IgD-negative memory B cell (primary cell): ENCODE measurements around the gene NOTUM. TPM values are rescaled to one million over a fixed set of nuclear protein-coding genes. Genes with fewer than 3 reads are reported as not detected.
"Not testable (repeated sequence)": the region's sequence is repeated elsewhere in the genome, so short reads cannot be mapped to it uniquely, and the experiment has no call there.

Source experiments
- H3K27ac Mint-ChIP-seq, 3 donors: one replicate each; pipeline ENCODE4 v1.8.0; 2020 to 2022; ENCODE audit warnings: mild to moderate bottlenecking in 3 of 3, mixed read lengths in 3 of 3, moderate library complexity in 1 of 3
- H3K27me3 Mint-ChIP-seq: one replicate; pipeline ENCODE4 v1.8.0; 2021; ENCODE audit warnings: mixed read lengths
- H3K36me3 Mint-ChIP-seq: one replicate; pipeline ENCODE4 v1.8.0; 2020; ENCODE audit warnings: mild to moderate bottlenecking, mixed read lengths
- H3K4me1 Mint-ChIP-seq, 3 donors: one replicate each; pipeline ENCODE4 v1.8.0; 2020 to 2022; ENCODE audit warnings: mixed read lengths in 3 of 3, mild to moderate bottlenecking in 1 of 3
- H3K4me3 Mint-ChIP-seq, 4 donors: one replicate each; pipeline ENCODE4 v1.8.0; 2020 to 2022; ENCODE audit warnings: mild to moderate bottlenecking in 4 of 4, mixed read lengths in 4 of 4, moderate library complexity in 3 of 4
- H3K9me3 Mint-ChIP-seq, 3 donors: one replicate each; pipeline ENCODE4 v1.8.0; 2020 to 2021; ENCODE audit warnings: mixed read lengths in 3 of 3, mild to moderate bottlenecking in 1 of 3
- polyA plus RNA-seq: library from polyadenylated mRNA; unstranded; fragments of 300-500 nt; fragmentation: Illumina TruSeq; gene quantifications from one replicate; pipeline ENCODE4 v1.2.3, GENCODE V29; 2021

NOTUM gene
- polyA plus RNA-seq, 1 donor from 2014 or later = not detected

DNA sequence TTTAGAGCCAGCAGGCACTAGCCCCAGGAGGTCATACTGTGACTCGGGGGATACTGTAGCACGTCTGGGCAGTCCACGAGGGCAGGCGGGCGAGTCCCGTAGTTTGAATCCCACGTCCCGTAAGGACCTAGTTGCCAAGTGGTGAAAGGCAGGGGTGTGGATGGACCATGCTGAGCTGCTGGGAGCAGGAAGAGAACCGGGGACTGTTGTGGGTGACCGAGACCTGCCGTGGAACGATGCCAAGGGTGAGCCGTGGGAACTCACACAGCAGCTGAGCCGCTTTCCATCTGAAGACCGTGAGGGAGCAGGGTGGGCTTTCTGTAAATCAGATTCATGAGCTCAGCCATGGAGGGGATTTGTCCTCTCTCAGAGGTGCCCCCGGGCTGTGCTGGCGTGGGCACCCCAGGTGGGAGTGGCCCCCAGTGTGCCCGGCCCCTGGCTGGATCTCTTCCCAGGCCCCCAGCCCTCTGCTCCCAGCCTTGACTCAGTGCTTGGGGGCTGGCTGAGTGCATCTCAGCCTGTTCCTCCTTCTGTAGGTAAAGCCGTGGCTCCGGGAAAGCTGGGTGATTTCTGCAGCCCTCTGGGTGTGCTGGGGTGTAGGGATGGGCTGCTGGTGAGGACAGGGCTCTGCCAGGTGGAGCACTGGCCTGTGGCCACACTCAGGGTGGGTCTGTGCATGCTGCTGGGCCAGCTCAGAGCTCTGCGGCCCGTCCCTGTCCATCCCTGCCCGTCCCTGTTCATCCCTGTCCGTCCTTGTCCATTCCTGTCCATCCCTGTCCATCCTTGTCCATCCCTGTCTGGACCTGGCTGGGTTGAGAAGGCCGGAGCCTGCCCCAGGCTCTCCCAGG lies 30.1 kb upstream of the NOTUM start:
- Mint-ChIP-seq H3K27ac (no peak overlapping the region), H3K9me3 (no peaks in the 10 kb centered on the region), H3K36me3 (no peaks in the 10 kb centered on the region), H3K4me1 (peaks cover 0 to 7% (median 0%) of the 10 kb centered on the region in 3 donors), H3K4me3 (no peak overlapping the region), H3K27me3 (no peaks in the 10 kb centered on the region)

DNA sequence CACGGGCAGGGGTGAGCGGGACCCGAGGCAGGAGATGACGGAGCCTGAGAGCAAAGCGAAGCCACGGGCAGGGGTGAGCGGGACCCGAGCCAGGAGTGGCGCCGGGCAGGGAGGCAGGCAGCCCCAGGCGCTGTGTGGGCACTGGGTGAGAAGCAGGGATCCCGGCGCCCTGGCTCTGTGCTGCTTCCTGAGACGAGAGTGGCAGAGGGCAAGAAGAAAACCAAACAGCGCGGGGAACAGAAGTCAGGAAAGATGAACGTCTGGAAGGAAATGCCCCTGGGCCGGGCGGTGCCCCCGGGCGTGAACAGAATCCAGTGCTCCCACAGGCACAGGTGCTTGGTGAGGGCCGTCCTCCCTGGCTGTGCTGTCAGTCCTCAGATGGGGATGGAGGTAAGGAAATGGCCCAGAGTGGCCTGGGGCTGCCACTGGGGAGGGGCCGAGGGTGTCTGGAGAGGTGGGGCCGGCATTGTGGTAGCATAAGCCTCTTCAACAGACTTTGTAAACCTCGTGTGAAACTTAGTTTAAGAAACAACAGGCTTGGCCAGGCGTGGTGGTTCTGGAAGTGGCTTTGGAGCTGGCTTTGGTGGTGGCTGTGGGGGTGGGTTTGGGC lies 26.3 kb upstream of the NOTUM start:
- peaks cover 3% of the 10 kb centered on the region for H3K36me3 Mint-ChIP-seq
- H3K9me3 Mint-ChIP-seq = no peaks in the 10 kb centered on the region
- H3K27me3 Mint-ChIP-seq = no peaks in the 10 kb centered on the region
- H3K4me1 Mint-ChIP-seq = peaks cover 2 to 9% (median 4%) of the 10 kb centered on the region in 3 donors
- H3K4me3 Mint-ChIP-seq = no peak overlapping the region
- H3K27ac Mint-ChIP-seq = no peak overlapping the region

DNA sequence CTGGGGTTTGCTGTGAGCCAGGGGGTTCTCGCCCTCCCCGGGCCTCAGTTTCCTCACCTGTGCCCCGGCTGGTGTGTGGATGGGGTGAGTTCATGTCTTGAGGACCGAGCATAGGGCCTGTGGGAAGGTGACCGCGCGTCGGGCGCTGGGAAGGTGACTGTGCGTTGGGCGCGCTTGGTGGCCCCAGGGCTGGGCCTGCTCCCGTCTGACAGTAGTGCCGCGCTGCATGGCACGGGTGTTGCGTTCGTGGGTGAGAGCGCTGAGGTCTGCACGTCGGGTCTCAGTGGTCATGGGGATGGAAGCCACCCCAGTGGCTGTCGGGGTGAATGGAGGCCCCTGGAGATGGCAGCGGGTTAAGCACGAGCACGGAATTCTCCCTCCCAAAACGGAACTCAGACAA lies 25.6 kb upstream of the NOTUM start:
- Mint-ChIP-seq H3K4me3 (no peak overlapping the region), H3K36me3 (peaks cover 3% of the 10 kb centered on the region), H3K4me1 (peaks cover 2 to 9% (median 4%) of the 10 kb centered on the region in 3 donors), H3K9me3 (no peaks in the 10 kb centered on the region), H3K27me3 (no peaks in the 10 kb centered on the region), H3K27ac (peak overlapping the region in 1 of 3 donors; percentile 89)

DNA sequence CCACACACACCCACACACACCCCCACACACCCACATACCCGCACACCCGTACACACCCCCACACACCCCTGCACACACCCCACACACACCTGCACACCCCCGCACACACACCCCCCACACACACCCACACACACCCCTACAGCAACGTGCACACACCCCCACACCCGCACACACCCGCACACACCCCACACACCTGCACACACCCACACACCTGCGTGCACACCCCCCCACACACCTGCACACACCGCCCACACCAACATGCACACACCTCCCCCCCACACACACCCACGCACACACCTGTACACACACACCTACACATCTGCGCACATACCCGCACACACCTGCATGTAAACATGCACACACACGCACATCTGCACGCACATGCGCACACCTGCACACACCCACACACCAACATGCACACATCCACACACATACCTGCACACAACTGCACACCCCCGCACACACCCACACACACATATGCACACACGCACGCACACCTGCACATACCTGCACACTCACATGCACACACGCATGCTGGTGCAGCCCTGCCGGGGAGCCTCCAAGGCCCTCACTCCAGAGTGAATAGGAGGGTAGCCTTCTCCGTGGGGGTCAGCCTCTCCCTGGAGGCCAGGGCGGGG lies 23.9 kb upstream of the NOTUM start:
- peaks cover 3% of the 10 kb centered on the region for H3K36me3 Mint-ChIP-seq
- H3K4me3 Mint-ChIP-seq = no peak overlapping the region
- H3K4me1 Mint-ChIP-seq = peaks cover 2 to 9% (median 4%) of the 10 kb centered on the region in 3 donors
- H3K9me3 Mint-ChIP-seq = no peaks in the 10 kb centered on the region
- no peak overlapping the region for H3K27ac Mint-ChIP-seq
- no peaks in the 10 kb centered on the region for H3K27me3 Mint-ChIP-seq

DNA sequence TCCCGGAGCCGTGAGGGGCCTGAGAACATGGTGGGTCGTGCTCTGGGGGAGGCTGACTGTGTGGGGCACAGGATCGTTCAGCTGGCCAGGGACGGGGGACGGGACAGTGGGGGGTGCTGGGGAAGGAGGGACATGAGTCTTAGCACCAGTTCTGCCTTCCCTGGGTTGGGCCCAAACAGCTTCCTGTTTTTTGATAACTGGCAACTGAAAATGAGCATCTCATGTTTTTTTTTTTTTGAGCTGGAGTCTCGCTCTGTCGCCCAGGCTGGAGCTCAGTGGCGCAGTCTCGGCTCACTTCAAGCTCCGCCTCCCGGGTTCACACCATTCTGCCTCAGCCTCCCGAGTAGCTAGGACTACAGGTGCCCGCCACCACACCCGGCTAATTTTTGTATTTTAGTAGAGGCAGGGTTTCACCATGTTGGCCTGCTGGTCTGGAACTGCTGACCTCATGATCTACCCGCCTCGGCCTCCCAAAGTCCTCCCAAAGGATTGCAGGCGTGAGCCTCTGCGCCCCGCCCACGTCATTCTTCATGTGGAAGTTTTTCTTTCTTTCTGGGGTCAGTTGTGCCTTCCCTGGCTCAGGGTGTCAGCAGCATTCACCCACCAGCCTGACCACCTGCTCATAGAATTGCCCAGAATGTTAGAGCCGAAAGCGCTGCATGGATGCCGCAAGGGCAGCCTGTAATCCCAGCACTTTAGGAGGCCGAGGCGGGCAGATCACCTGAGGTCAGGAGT lies 22.8 kb upstream of the NOTUM start:
- Mint-ChIP-seq H3K36me3 (peaks cover 3% of the 10 kb centered on the region), H3K9me3 (no peaks in the 10 kb centered on the region), H3K27me3 (no peaks in the 10 kb centered on the region), H3K4me3 (no peak overlapping the region), H3K4me1 (peaks cover 2 to 6% (median 4%) of the 10 kb centered on the region in 3 donors), H3K27ac (no peak overlapping the region)

DNA sequence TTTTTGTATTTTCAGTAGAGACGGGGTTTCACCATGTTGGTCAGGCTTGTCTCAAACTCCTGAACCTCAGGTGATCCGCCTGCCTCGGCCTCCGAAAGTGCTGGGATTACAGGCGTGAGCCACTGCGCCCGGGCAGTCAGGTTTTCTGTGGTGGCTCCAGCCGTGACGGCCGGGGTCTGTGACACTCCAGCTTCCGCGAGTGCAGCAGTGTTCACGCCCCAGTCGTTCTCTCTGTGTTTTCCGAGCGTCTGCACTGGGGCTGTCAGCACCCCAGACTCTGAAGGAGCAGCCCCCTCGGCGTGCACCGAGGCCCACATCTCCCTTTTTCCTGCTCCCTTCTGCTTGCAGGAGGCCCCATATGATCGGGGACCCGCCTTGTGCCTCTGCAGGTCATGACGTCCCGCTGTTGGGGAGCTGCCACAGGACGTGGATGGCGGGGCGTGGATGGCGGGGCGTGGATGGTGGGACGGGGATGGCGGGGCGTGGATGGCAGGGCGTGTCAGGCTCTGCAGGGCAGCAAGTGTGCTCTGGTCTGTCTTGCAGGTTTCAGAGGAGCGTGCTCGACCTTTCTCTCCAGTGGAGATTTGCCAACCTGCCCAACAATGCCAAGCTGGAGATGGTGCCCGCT lies 22.1 kb upstream of the NOTUM start:
- Mint-ChIP-seq H3K9me3 (no peaks in the 10 kb centered on the region), H3K27me3 (no peaks in the 10 kb centered on the region), H3K36me3 (peaks cover 3% of the 10 kb centered on the region), H3K4me1 (peaks cover 2 to 5% (median 4%) of the 10 kb centered on the region in 3 donors), H3K4me3 (no peak overlapping the region), H3K27ac (no peak overlapping the region)

DNA sequence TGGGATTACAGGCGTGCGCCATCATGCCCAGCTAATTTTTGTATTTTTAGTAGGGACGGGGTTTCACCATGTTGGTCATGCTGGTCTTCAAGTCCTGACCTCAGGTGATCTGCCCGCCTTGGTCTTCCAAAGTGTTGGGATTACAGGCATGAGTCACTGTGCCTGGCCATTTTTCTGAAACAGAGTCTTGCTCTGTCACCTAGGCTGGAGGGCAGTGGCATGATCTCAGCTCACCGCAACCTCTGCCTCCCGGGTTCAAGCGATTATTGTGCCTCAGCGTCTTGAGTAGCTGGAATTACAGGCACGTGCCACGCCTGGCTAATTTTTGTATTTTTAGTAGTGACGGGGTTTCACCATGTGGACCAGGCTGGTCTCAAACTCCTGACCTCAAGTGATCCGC lies 20.5 kb upstream of the NOTUM start:
- not testable (repeated sequence) for H3K27ac Mint-ChIP-seq, H3K4me1 Mint-ChIP-seq, H3K27me3 Mint-ChIP-seq, H3K36me3 Mint-ChIP-seq, H3K9me3 Mint-ChIP-seq, H3K4me3 Mint-ChIP-seq

DNA sequence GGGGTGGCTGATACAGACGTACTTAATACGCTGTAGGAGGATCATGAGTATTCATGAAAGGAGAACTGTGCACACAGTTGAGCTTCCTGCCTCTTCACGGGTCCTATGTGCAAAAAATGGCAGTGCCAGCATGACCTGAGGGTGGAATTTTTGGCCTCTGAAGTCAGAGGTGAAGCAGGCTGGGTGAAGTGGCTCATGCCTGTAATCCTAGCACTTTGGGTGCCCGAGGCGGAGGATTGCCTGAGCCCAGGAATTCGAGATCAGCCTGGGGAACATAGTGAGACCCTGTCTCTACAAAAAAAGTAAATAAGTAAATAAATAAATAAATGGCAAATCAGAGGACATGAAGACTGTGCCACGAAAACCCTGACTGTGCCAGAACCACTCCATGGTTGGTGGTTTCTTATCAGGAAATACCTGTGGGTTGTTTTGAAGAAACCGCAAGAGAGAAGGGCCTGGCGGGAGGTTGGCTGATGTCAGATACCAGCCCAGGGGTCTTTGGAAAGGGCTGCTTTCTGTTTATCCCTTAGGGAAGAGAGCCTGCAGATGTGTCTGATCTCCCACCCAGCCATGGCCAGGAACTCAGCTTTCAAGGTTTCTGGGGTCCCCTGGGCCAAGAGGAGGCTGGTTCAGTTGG lies 19.8 kb upstream of the NOTUM start:
- Mint-ChIP-seq H3K4me1 (peaks cover 4 to 6% (median 5%) of the 10 kb centered on the region in 3 donors), H3K36me3 (peaks cover 3% of the 10 kb centered on the region), H3K27me3 (peaks cover 2% of the 10 kb centered on the region), H3K4me3 (peak overlapping the region in 1 of 4 donors; percentile 66), H3K9me3 (no peaks in the 10 kb centered on the region), H3K27ac (peak overlapping the region in 1 of 3 donors; percentile 59)

DNA sequence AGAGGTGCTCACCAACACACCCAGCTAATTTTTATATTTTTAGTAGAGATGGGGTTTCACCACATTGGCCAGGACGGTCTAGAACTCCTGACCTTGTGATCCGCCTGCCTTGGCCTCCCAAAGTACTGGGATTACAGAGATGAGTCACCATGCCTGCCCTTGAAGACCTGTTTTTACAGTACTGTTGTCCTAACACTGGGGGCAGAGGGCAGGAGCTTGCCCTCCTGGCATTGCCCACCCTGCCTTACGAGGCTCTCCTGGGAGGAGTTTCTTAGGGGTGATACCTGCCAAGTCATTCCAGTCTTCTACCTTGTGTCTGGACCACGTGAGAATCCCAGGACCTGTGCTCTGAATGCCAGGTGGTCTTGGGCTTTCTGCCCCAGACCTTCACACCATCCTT lies 19.1 kb upstream of the NOTUM start:
- Mint-ChIP-seq H3K4me3 (peak overlapping the region; percentile 12 to 66 (median 40)), H3K36me3 (peaks cover 3% of the 10 kb centered on the region), H3K27me3 (peaks cover 2% of the 10 kb centered on the region), H3K9me3 (no peaks in the 10 kb centered on the region), H3K27ac (peak overlapping the region in 2 of 3 donors; percentile 59 to 86), H3K4me1 (peaks cover 3 to 5% (median 5%) of the 10 kb centered on the region in 3 donors)

DNA sequence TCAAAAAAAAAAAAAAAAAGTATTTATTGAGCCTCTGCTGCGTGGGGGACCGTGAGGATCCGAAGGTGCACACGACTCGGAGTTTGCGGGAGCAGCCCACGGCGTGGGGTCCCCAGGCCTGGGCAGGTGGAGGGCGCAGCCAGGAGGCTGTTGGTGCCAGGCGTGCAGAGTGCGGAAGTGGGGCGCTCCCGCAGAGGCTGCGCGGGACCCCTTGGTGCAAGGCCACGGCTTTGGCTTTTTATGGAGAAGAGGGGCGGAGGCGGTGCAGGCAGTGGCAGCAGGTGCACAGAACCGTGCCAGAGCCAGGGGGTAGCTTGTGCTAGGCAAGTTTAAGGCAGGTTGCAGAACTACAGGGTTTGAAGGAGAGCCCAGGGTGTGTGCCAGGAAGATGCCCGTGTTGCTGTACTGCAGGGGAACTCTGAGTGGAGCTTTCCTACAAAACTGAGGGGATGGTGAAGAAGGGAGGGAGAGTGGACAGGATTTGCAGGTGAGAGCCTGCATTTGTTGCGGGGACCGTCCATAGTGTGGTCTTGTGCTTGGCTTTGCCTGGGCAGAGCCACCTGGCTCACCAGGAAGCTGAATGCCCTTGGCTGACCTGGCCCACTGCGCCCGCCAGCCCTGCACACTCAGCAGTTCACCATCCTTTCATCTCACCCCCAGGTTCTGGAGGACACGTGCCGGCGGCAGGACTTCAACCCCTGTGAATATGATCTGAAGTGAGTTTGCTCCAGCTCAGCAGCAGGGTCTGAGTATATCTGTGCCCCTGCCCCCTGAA lies 17.7 kb upstream of the NOTUM start:
- Mint-ChIP-seq H3K4me1 (peaks cover 0 to 7% (median 3%) of the 10 kb centered on the region in 3 donors), H3K27ac (peak overlapping the region in 2 of 3 donors; percentile 53 to 59), H3K9me3 (no peaks in the 10 kb centered on the region), H3K4me3 (peak overlapping the region; percentile 66 to 72 (median 71)), H3K36me3 (peaks cover 2% of the 10 kb centered on the region), H3K27me3 (peaks cover 4% of the 10 kb centered on the region)

DNA sequence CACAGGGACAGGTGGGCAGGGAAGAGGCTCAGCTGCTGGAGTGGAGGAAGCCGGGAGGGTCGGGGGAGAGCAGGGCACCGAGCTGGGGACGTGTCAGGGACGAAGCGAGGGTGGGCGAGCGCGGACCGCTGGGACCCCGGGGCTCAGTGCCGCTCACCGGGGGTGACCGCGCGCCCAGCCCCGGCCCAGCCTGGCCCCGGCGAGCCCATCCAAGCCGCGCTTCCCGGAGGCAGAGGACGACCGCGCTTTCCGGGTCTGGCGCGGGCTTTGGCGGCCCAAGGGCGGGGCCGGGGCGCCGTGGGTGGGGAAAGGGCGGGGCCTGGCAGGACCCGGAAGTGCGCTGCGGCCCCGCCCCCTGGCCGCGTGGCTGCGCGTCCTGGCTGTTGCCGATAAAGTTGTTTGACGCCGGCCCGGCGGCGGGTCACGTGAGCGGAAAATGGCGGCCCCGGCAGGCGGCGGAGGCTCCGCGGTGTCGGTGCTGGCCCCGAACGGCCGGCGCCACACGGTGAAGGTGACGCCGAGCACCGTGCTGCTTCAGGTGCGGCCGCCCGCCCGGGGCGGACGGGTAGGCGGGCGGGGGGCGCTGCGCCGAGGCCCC lies 16.3 kb upstream of the NOTUM start, which contains the start of gene ASPSCR1:
ASPSCR1 (plus strand) TSS at position 419 of the 598 bp plus-strand sequence; CDS start at position 437, 18 bp downstream.
- Mint-ChIP-seq H3K27me3 (peaks cover 4% of the 10 kb centered on the region), H3K4me3 (peak within 1 kb of the TSS; percentile 91 to 99 (median 96)), H3K36me3 (no peaks in the 10 kb centered on the region), H3K27ac (peak within 1 kb of the TSS; percentile 23 to 97 (median 89)), H3K4me1 (peaks cover 0 to 5% (median 3%) of the 10 kb centered on the region in 3 donors), H3K9me3 (no peaks in the 10 kb centered on the region)

DNA sequence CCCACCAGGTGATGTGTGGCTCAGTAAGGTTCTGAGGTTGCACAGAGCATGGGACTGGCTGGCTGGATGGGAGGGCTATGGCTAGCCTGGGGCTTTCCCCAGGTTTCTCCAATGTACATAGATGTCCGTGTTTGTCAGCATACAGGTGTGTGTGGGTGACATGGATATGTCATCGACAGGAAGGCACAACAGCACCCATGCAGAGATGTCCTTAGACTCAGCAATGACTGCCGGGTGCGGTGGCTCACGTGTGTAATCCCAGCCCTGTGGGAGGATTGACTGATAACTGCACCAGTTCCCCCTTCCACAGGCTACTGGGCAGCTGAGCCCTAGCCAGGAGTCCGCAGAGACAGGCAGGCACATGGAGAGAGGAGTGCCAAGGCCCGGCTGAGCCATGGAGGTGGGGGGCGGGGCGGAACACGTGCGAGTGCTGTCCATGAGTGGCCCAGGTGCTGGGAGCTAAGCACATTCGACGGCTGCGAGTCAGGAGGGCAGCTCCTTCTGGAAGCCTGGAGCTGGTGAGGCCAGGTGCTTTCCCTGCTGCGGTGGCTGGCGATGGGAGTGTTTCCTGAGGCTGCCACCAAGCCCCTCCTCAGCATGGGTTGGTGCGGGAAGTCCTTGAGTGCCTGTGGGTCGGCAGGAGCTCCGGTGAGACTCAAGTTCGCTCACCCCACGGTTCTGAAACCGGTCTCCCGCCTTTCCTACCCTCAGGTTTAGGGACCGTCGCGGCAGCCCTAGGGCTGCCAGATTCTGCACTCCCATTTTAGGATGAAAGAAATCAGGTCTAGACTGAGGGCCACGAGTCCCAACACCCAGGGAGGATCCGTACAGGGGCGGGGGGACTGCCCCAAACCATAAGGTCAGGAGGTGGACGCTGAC lies 15.6 kb upstream of the NOTUM start:
- H3K27me3 Mint-ChIP-seq = peaks cover 4% of the 10 kb centered on the region
- H3K36me3 Mint-ChIP-seq = no peaks in the 10 kb centered on the region

More for the DNA sequence above, 15.6 kb upstream of the NOTUM start:
- peak overlapping the region; percentile 91 to 99 (median 96) for H3K4me3 Mint-ChIP-seq
- peak overlapping the region; percentile 23 to 97 (median 89) for H3K27ac Mint-ChIP-seq
- peaks cover 0 to 5% (median 3%) of the 10 kb centered on the region in 3 donors for H3K4me1 Mint-ChIP-seq
- H3K9me3 Mint-ChIP-seq = no peaks in the 10 kb centered on the region
